Suprapubic skin (tissue), 4 donors: ENCODE results near the gene SPATS2. TPM values are rescaled to one million over a fixed set of nuclear protein-coding genes. Genes with fewer than 3 reads are reported as not detected.

Source experiments
- DNase-seq, 2 donors: peaks; one replicate each; pipeline ENCODE4 v3.0.0-alpha.2; 2019; ENCODE audit warnings: low spot score in 2 of 2
- H3K27ac ChIP-seq: fragments of 200-600 bp; sonication (generic); one replicate; pipeline ENCODE4 v1.5.1; 2019
- H3K27me3 ChIP-seq: fragments of 200-600 bp; sonication (generic); one replicate; pipeline ENCODE4 v1.5.1; 2019
- H3K36me3 ChIP-seq: fragments of 200-600 bp; sonication (generic); one replicate; pipeline ENCODE4 v1.5.1; 2019
- H3K4me1 ChIP-seq: fragments of 200-600 bp; sonication (generic); one replicate; pipeline ENCODE4 v1.5.1; 2019
- H3K4me3 ChIP-seq: fragments of 200-600 bp; sonication (generic); one replicate; pipeline ENCODE4 v1.5.1; 2019; ENCODE audit warnings: mild to moderate bottlenecking
- H3K9me3 ChIP-seq: fragments of 200-600 bp; sonication (generic); one replicate; pipeline ENCODE4 v1.5.1; 2019
- CTCF ChIP-seq, 2 donors: fragments of 200-600 bp in 1 of 2; fragments of 450-650 bp in 1 of 2; sonication (generic) in 1 of 2; IDR thresholded peaks; one replicate each; pipeline ENCODE4 v1.5.1; 2016 to 2019; ENCODE audit warnings: antibody characterized with exemption in 2 of 2, mild to moderate bottlenecking in 1 of 2, moderate library complexity in 1 of 2
- EP300 ChIP-seq: sonication (generic); formaldehyde crosslinking; IDR thresholded peaks from one replicate; pipeline ENCODE4 v1.6.1; 2017; ENCODE audit warnings: antibody characterized with exemption
- POLR2A ChIP-seq, 2 donors: fragments of 450-650 bp; IDR thresholded peaks; one replicate each; pipeline ENCODE4 v1.6.1; 2017; ENCODE audit warnings: antibody characterized with exemption in 2 of 2, mild to moderate bottlenecking in 2 of 2, moderate library complexity in 2 of 2
- POLR2AphosphoS5 ChIP-seq, 3 donors: sonication (generic); formaldehyde crosslinking; IDR thresholded peaks; one replicate each; pipeline ENCODE4 v1.6.1; 2017; ENCODE audit warnings: antibody characterized with exemption in 3 of 3
- WGBS: methylation state at CpG from one replicate; pipeline ENCODE4 v1.1.5; 2018; 5-methylcytosine and 5-hydroxymethylcytosine counted together
- total RNA-seq, 4 donors: library from RNA; depleted of rRNA; stranded (reverse); fragments of >200 nt; gene quantifications; one replicate each; pipeline ENCODE4 v1.1.0, GENCODE V29; 2016

Gene SPATS2
- total RNA-seq, 4 donors from 2014 or later = 22.7 to 42.6 (median 27.2) TPM

GRCh38 chr12:49416892-49417291, 49.6 kb downstream of the SPATS2 start:
- H3K27ac ChIP-seq = no peak overlapping the region
- TF ChIP-seq POLR2A (IDR thresholded peaks at IDR 0.05) (no peak), POLR2AphosphoS5 (IDR thresholded peaks at IDR 0.05) (no peak), CTCF (IDR thresholded peaks at IDR 0.05) (no peak), EP300 (no peak)
- H3K9me3 ChIP-seq = no peaks in the 10 kb centered on the region
- no peak for DNase-seq
- WGBS = 48% methylated on average over 2 of the region's 2 CpGs
- no peaks in the 10 kb centered on the region for H3K27me3 ChIP-seq
- no peaks in the 10 kb centered on the region for H3K36me3 ChIP-seq
- H3K4me1 ChIP-seq = peaks cover 23% of the 10 kb centered on the region
- no peak overlapping the region for H3K4me3 ChIP-seq

GRCh38 chr12:49417558-49417957, 50.3 kb downstream of the SPATS2 start:
- no peak overlapping the region for H3K27ac ChIP-seq
- no peaks in the 10 kb centered on the region for H3K27me3 ChIP-seq
- no peak for DNase-seq
- H3K4me1 ChIP-seq = peaks cover 23% of the 10 kb centered on the region
- no peaks in the 10 kb centered on the region for H3K36me3 ChIP-seq
- no peak for TF ChIP-seq POLR2A (IDR thresholded peaks at IDR 0.05)
- no peak for TF ChIP-seq POLR2AphosphoS5 (IDR thresholded peaks at IDR 0.05)
- TF ChIP-seq EP300 = no peak
- TF ChIP-seq CTCF (IDR thresholded peaks at IDR 0.05) = no peak
- H3K9me3 ChIP-seq = no peaks in the 10 kb centered on the region
- no peak overlapping the region for H3K4me3 ChIP-seq
- 56% methylated on average over 1 of the region's 1 CpG for WGBS

GRCh38 chr12:49420556-49420955, 53.3 kb downstream of the SPATS2 start:
- TF ChIP-seq CTCF (IDR thresholded peaks at IDR 0.05) = no peak
- no peak for TF ChIP-seq POLR2AphosphoS5 (IDR thresholded peaks at IDR 0.05)
- TF ChIP-seq POLR2A (IDR thresholded peaks at IDR 0.05) = no peak
- no peak for TF ChIP-seq EP300
- WGBS = 97% methylated on average over 4 of the region's 4 CpGs

GRCh38 chr12:49422114-49422513, 54.9 kb downstream of the SPATS2 start:
- DNase-seq = no peak
- peaks cover 6% of the 10 kb centered on the region for H3K4me1 ChIP-seq
- H3K27me3 ChIP-seq = no peaks in the 10 kb centered on the region
- no peak overlapping the region for H3K4me3 ChIP-seq
- no peaks in the 10 kb centered on the region for H3K36me3 ChIP-seq
- WGBS = 83% methylated on average over 1 of the region's 1 CpG
- no peak for TF ChIP-seq CTCF (IDR thresholded peaks at IDR 0.05)
- no peak for TF ChIP-seq EP300
- TF ChIP-seq POLR2A (IDR thresholded peaks at IDR 0.05) = no peak
- no peak for TF ChIP-seq POLR2AphosphoS5 (IDR thresholded peaks at IDR 0.05)
- H3K9me3 ChIP-seq = no peaks in the 10 kb centered on the region
- H3K27ac ChIP-seq = no peak overlapping the region

More at GRCh38 chr12:49420556-49420955, 53.3 kb downstream of the SPATS2 start:
- no peak overlapping the region for H3K27ac ChIP-seq
- no peak for DNase-seq
- no peaks in the 10 kb centered on the region for H3K9me3 ChIP-seq
- no peaks in the 10 kb centered on the region for H3K36me3 ChIP-seq
- peaks cover 14% of the 10 kb centered on the region for H3K4me1 ChIP-seq
- H3K4me3 ChIP-seq = no peak overlapping the region
- H3K27me3 ChIP-seq = no peaks in the 10 kb centered on the region

GRCh38 chr12:49428793-49429192, 61.5 kb downstream of the SPATS2 start:
- TF ChIP-seq EP300 (no peak), CTCF (IDR thresholded peaks at IDR 0.05) (no peak), POLR2AphosphoS5 (IDR thresholded peaks at IDR 0.05) (no peak), POLR2A (IDR thresholded peaks at IDR 0.05) (no peak)
- Histone ChIP-seq H3K27me3 (no peaks in the 10 kb centered on the region), H3K9me3 (no peaks in the 10 kb centered on the region), H3K4me1 (peaks cover 8% of the 10 kb centered on the region), H3K36me3 (no peaks in the 10 kb centered on the region), H3K4me3 (no peak overlapping the region), H3K27ac (no peak overlapping the region)
- DNase-seq = no peak
- 54% methylated on average over 4 of the region's 4 CpGs for WGBS
